ENCODE results near the gene DEGS1. TPM values are rescaled to one million over a fixed set of nuclear protein-coding genes. Genes with fewer than 3 reads are reported as not detected.

Gene DEGS1
- total RNA-seq, 1 experiment from 2014 or later = 83.6 TPM

- DNase-seq (ENCODE audit: extremely low read depth, low read depth) = no peak
Measured at GRCh38 chr1:224212618-224213061, 29.6 kb downstream of the DEGS1 start.

GRCh38 chr1:224213438-224214119, 30.5 kb downstream of the DEGS1 start:
- DNase-seq (ENCODE audit: extremely low read depth, low read depth) = no peak

- no peak for DNase-seq (ENCODE audit: extremely low read depth, low read depth)
Measured at GRCh38 chr1:224216382-224216781, 33.3 kb downstream of the DEGS1 start.

GRCh38 chr1:224217655-224218623, 34.9 kb downstream of the DEGS1 start:
- no peak for DNase-seq (ENCODE audit: extremely low read depth, low read depth)

- no peak for DNase-seq (ENCODE audit: extremely low read depth, low read depth)
Measured at GRCh38 chr1:224219011-224219611, 36.1 kb downstream of the DEGS1 start.

GRCh38 chr1:224219612-224220059, 36.6 kb downstream of the DEGS1 start:
- DNase-seq (ENCODE audit: extremely low read depth, low read depth) = no peak

- DNase-seq (ENCODE audit: extremely low read depth, low read depth) = no peak
Measured at GRCh38 chr1:224223819-224224714, 41.0 kb downstream of the DEGS1 start.

- DNase-seq (ENCODE audit: extremely low read depth, low read depth) = no peak
Measured at GRCh38 chr1:224226849-224227502, 43.9 kb downstream of the DEGS1 start.

GRCh38 chr1:224234017-224234416, 51.0 kb downstream of the DEGS1 start:
- DNase-seq (ENCODE audit: extremely low read depth, low read depth) = no peak

- no peak for DNase-seq (ENCODE audit: extremely low read depth, low read depth)
Measured at GRCh38 chr1:224235813-224236493, 52.9 kb downstream of the DEGS1 start.

GRCh38 chr1:224237119-224237881, 54.3 kb downstream of the DEGS1 start:
- DNase-seq (ENCODE audit: extremely low read depth, low read depth) = no peak

- DNase-seq (ENCODE audit: extremely low read depth, low read depth) = no peak
Measured at GRCh38 chr1:224238212-224238611, 55.2 kb downstream of the DEGS1 start.

- no peak for DNase-seq (ENCODE audit: extremely low read depth, low read depth)
Measured at GRCh38 chr1:224238756-224239155, 55.7 kb downstream of the DEGS1 start.

Small RNA genes within 50 kb of the gene (small RNA-seq; reads per million reads assigned to genes)
- gene AC092809.3 = 0 to 0.12 reads per million in 2 experiments
- 0 reads per million in 2 experiments for gene RF00139

Other genes starting within 250 kb of the DEGS1 start
- gene FBXO28, start 69.1 kb upstream of the DEGS1 start, total RNA-seq (2014; rRNA removed; shearing (Covaris generic)) = 58.8 and 64.1 TPM in 2 replicates
- gene NVL, start 146.9 kb downstream of the DEGS1 start, total RNA-seq (2014; rRNA removed; shearing (Covaris generic)) = 31.9 and 41.5 TPM in 2 replicates
- 197 and 198 TPM in 2 replicates for gene CNIH4, start 173.6 kb downstream of the DEGS1 start, total RNA-seq (2014; rRNA removed; shearing (Covaris generic))